Panc1 (cell line): ENCODE measurements around the gene CPNE9. TPM values are rescaled to one million over a fixed set of nuclear protein-coding genes. Genes with fewer than 3 reads are reported as not detected.

Experiments used
- ATAC-seq: fragments of 200-7000 bp; cut with Tn5 transposase; 2 replicates; pipeline ENCODE4 v1.9.1; 2020; ENCODE audit warnings: mild to moderate bottlenecking, moderate library complexity
- BruUV-seq: library from RNA; stranded (reverse); fragments of 400-500 nt; replicated peaks from 2 replicates; lab custom pipeline; 2021; lab: Mats Ljungman, UMichigan
- CTCF ChIA-PET: fragments of 300-600 bp; sonication (Branson Sonifier 250); formaldehyde crosslinking; loops from one replicate; lab custom pipeline; 2022; ENCODE audit warnings: antibody characterized with exemption; lab: Charles Lee
- POLR2A ChIA-PET: fragments of 300-600 bp; sonication (Branson Sonifier 250); formaldehyde crosslinking; loops from one replicate; lab custom pipeline; 2022; ENCODE audit warnings: antibody characterized with exemption; lab: Charles Lee
- DNase-seq: peaks from one replicate; pipeline ENCODE4 v3.0.0-alpha.2; 2010; ENCODE audit warnings: low read depth, low spot score
- H3K27ac ChIP-seq: 2 replicates; pipeline ENCODE4 v1.5.1; 2011; ENCODE audit warnings: mild to moderate bottlenecking, low read length, inconsistent platforms
- H3K27me3 ChIP-seq: fragments of 200-500 bp; sonication (Bioruptor generic); 2 replicates; pipeline ENCODE4 v1.6.0; 2014; ENCODE audit warnings: low read length, inconsistent platforms; ENCODE audit not compliant: control insufficient read depth, insufficient read depth
- H3K36me3 ChIP-seq: fragments of 200-500 bp; sonication (Bioruptor generic); 2 replicates; pipeline ENCODE4 v1.5.1; 2014; ENCODE audit warnings: inconsistent platforms, mild to moderate bottlenecking, low read length, moderate library complexity; ENCODE audit not compliant: control insufficient read depth, insufficient read depth
- H3K4me1 ChIP-seq: 2 replicates; pipeline ENCODE4 v1.5.1; 2011; ENCODE audit warnings: inconsistent platforms, mild to moderate bottlenecking, low read length, moderate library complexity; ENCODE audit not compliant: control insufficient read depth, insufficient read depth
- H3K4me3 ChIP-seq, 2 experiments: 2 replicates each; pipeline ENCODE4 v1.5.1; 2011 to 2012; ENCODE audit warnings: low read depth in 2 of 2, low read length in 2 of 2, mild to moderate bottlenecking in 2 of 2, inconsistent platforms in 1 of 2, moderate library complexity in 1 of 2
- H3K9me3 ChIP-seq: fragments of 200-500 bp; sonication (Bioruptor generic); 2 replicates; pipeline ENCODE4 v1.5.1; 2014; ENCODE audit warnings: low read depth, mild to moderate bottlenecking, inconsistent platforms, low read length, moderate library complexity; ENCODE audit not compliant: control insufficient read depth, insufficient read depth
- CTCF ChIP-seq: fragments of 450-650 bp; IDR thresholded peaks from 2 replicates; pipeline ENCODE4 v1.5.1; 2017; ENCODE audit warnings: mild to moderate bottlenecking
- POLR2AphosphoS5 ChIP-seq: IDR thresholded peaks from 2 replicates; pipeline ENCODE4 v1.6.1; 2012; ENCODE audit warnings: mild to moderate bottlenecking, low read depth, low read length, moderate library complexity
- REST ChIP-seq, 2 experiments: IDR thresholded peaks; 2 replicates each; pipeline ENCODE4 v1.6.1; 2011 to 2012; ENCODE audit warnings: low read depth in 2 of 2, control low read depth in 1 of 2, low read length in 1 of 2, mild to moderate bottlenecking in 1 of 2, moderate library complexity in 1 of 2; ENCODE audit not compliant: insufficient read depth in 1 of 2
- SIN3A ChIP-seq: IDR thresholded peaks from 2 replicates; pipeline ENCODE4 v1.6.1; 2012; ENCODE audit warnings: low read depth, mild to moderate bottlenecking, low read length, moderate library complexity, borderline replicate concordance; ENCODE audit not compliant: insufficient read depth
- TCF7L2 ChIP-seq: IDR thresholded peaks from 2 replicates; pipeline ENCODE4 v1.6.1; 2011; ENCODE audit warnings: mild to moderate bottlenecking, low read depth, low read length, inconsistent platforms
- in situ Hi-C: cut with HindIII; loops from 2 replicates; pipeline ENCODE4 v1.10.0; 2016; ENCODE audit warnings: low sequenced_read_pairs, low pct_unique_long_range_greater_than_20kb
- intact Hi-C: fragments of 100-400 bp; cut with micrococcal nuclease; formaldehyde crosslinking; loops from one replicate; pipeline ENCODE4 v1.10.0; 2022; ENCODE audit not compliant: unreplicated experiment
- total RNA-seq: library from RNA; stranded (reverse); gene quantifications from one replicate; pipeline ENCODE4 v1.2.1, GENCODE V29; 2021; ENCODE audit not compliant: unreplicated experiment

Gene CPNE9
- total RNA-seq, 1 experiment from 2014 or later, result 0.13 TPM

GRCh38 chr3:9748031-9748430 lies 44.4 kb downstream of the CPNE9 start:
- in situ Hi-C loops, result no loop called here
- ChIA-PET POLR2A (no interaction called here), CTCF (no interaction called here)
- H3K9me3 ChIP-seq, result no peaks in the 10 kb centered on the region
- H3K4me1 ChIP-seq, result peaks cover 7% of the 10 kb centered on the region; the same call in 1 of the 2 replicates
- intact Hi-C loops, result no loop called here
- H3K36me3 ChIP-seq, result peaks cover 2% of the 10 kb centered on the region
- H3K4me3 ChIP-seq, result no peak overlapping the region
- DNase-seq (no peak), ATAC-seq (no peak)
- BruUV-seq, result no TSS peak
- no peaks in the 10 kb centered on the region for H3K27me3 ChIP-seq
- H3K27ac ChIP-seq, result no peak overlapping the region
- no peak for TF ChIP-seq REST (IDR thresholded peaks at IDR 0.05; ENCODE audit: insufficient read depth in 1 of 2, low read depth in 2 of 2, low read length in 1 of 2)
- no peak for TF ChIP-seq POLR2AphosphoS5
- no peak for TF ChIP-seq CTCF
- TF ChIP-seq SIN3A, result no peak
- no peak for TF ChIP-seq TCF7L2

- Histone ChIP-seq H3K27ac (peak overlapping the region; percentile 88), H3K36me3 (peaks cover 2% of the 10 kb centered on the region), H3K4me1 (peaks cover 7% of the 10 kb centered on the region; the same call in 1 of the 2 replicates), H3K27me3 (no peaks in the 10 kb centered on the region), H3K9me3 (no peaks in the 10 kb centered on the region), H3K4me3 (peak overlapping the region; percentile 90 to 91)
- in situ Hi-C loops (no loop called here), intact Hi-C loops (no loop called here)
- BruUV-seq, result no TSS peak
- ChIA-PET POLR2A (interaction anchor here (0.5 to 0.9 kb wide), 3 partner anchors 12 to 865 kb away, joined by 3 to 10 read pairs (median 4); partner anchors contain the start of gene ARPC4), CTCF (interaction anchor here (1.0 kb wide), 1 partner anchor 22 kb away, joined by 3 read pairs; no protein-coding TSS in a partner anchor)
- DNase-seq, result no peak
- peak; percentile 58 for ATAC-seq
- TF ChIP-seq SIN3A (no peak), CTCF (no peak), POLR2AphosphoS5 (no peak), TCF7L2 (no peak), REST (IDR thresholded peaks at IDR 0.05; ENCODE audit: insufficient read depth in 1 of 2, low read depth in 2 of 2, low read length in 1 of 2) (no peak)
Measured at GRCh38 chr3:9749296-9749644, 45.6 kb downstream of the CPNE9 start.
